ENCODE measurements around the gene TPT1. TPM values are rescaled to one million over a fixed set of nuclear protein-coding genes. Genes with fewer than 3 reads are reported as not detected.
"Not testable (repeated sequence)": the region's sequence is repeated elsewhere in the genome, so short reads cannot be mapped to it uniquely, and the experiment has no call there.

Gene TPT1
- total RNA-seq (2014; rRNA removed; shearing (Covaris generic)) = 1,865 and 1,866 TPM in 2 replicates
- 3,449 and 4,660 TPM in 2 replicates for polyA plus RNA-seq (2015; cell fraction: cytosol; rRNA removed)
- polyA plus RNA-seq (2015; cell fraction: nucleus; rRNA removed) = 774 and 925 TPM in 2 replicates

- DNase-seq (ENCODE audit: low read depth) = peak; percentile 96
Measured at GRCh38 chr13:45341034-45341798, at the start of gene TPT1. TPT1 (minus strand) TSS chr13:45341183; CDS start chr13:45341069, 114 bp downstream.

GRCh38 chr13:45390348-45390747 lies 49.4 kb upstream of the TPT1 start:
- not testable (repeated sequence) for DNase-seq (ENCODE audit: low read depth)

GRCh38 chr13:45388664-45389063 lies 47.7 kb upstream of the TPT1 start:
- DNase-seq (ENCODE audit: low read depth) = no peak

GRCh38 chr13:45386892-45387575 lies 46.1 kb upstream of the TPT1 start:
- not testable (repeated sequence) for DNase-seq (ENCODE audit: low read depth)

GRCh38 chr13:45385907-45386553 lies 45.0 kb upstream of the TPT1 start:
- DNase-seq (ENCODE audit: low read depth) = no peak

GRCh38 chr13:45385320-45385719 lies 44.3 kb upstream of the TPT1 start:
- no peak for DNase-seq (ENCODE audit: low read depth)

GRCh38 chr13:45384474-45385174 lies 43.6 kb upstream of the TPT1 start:
- no peak for DNase-seq (ENCODE audit: low read depth)

GRCh38 chr13:45382739-45383138 lies 41.8 kb upstream of the TPT1 start:
- DNase-seq (ENCODE audit: low read depth) = not testable (repeated sequence)

GRCh38 chr13:45381196-45381595 lies 40.2 kb upstream of the TPT1 start:
- DNase-seq (ENCODE audit: low read depth) = no peak

GRCh38 chr13:45380708-45381107 lies 39.7 kb upstream of the TPT1 start:
- DNase-seq (ENCODE audit: low read depth) = not testable (repeated sequence)

GRCh38 chr13:45379516-45379915 lies 38.5 kb upstream of the TPT1 start:
- not testable (repeated sequence) for DNase-seq (ENCODE audit: low read depth)

- not testable (repeated sequence) for DNase-seq (ENCODE audit: low read depth)
Measured at GRCh38 chr13:45378786-45379185, 37.8 kb upstream of the TPT1 start.

GRCh38 chr13:45377314-45377713 lies 36.3 kb upstream of the TPT1 start:
- not testable (repeated sequence) for DNase-seq (ENCODE audit: low read depth)

- DNase-seq (ENCODE audit: low read depth) = not testable (repeated sequence)
Measured at GRCh38 chr13:45376651-45377050, 35.7 kb upstream of the TPT1 start.

- peak; percentile 13 for DNase-seq (ENCODE audit: low read depth)
Measured at GRCh38 chr13:45374917-45375316, 33.9 kb upstream of the TPT1 start.

GRCh38 chr13:45373162-45373547 lies 32.2 kb upstream of the TPT1 start:
- no peak for DNase-seq (ENCODE audit: low read depth)

GRCh38 chr13:45372189-45373161 lies 31.5 kb upstream of the TPT1 start:
- no peak for DNase-seq (ENCODE audit: low read depth)

GRCh38 chr13:45370922-45371406 lies 30.0 kb upstream of the TPT1 start:
- DNase-seq (ENCODE audit: low read depth) = peak; percentile 46

- DNase-seq (ENCODE audit: low read depth) = no peak
Measured at GRCh38 chr13:45369116-45369515, 28.1 kb upstream of the TPT1 start.

GRCh38 chr13:45368571-45368970 lies 27.6 kb upstream of the TPT1 start:
- DNase-seq (ENCODE audit: low read depth) = peak; percentile 63

All from HT1080 (cell line).